GM18868 (cell line): Measurements from ENCODE around the gene ARID1B.

Source experiments
- ATAC-seq: cut with Tn5 transposase; IDR thresholded peaks from one replicate; pipeline ENCODE4 v1.9.1; 2021; ENCODE audit warnings: mild to moderate bottlenecking, moderate library complexity; ENCODE audit not compliant: unreplicated experiment

ARID1B gene

GRCh38 chr6:156849806-156850205, 72.6 kb downstream of the ARID1B start:
- ATAC-seq = no peak

GRCh38 chr6:156850353-156850752, 73.2 kb downstream of the ARID1B start:
- peak; percentile 27 for ATAC-seq

GRCh38 chr6:156851454-156851921, 74.3 kb downstream of the ARID1B start:
- no peak for ATAC-seq

- ATAC-seq = peak; percentile 61
Measured at GRCh38 chr6:156852147-156852857, 75.1 kb downstream of the ARID1B start.

- ATAC-seq = no peak
Measured at GRCh38 chr6:156852858-156853216, 75.7 kb downstream of the ARID1B start.

- no peak for ATAC-seq
Measured at GRCh38 chr6:156853733-156854132, 76.6 kb downstream of the ARID1B start.

- ATAC-seq = no peak
Measured at GRCh38 chr6:156854466-156855161, 77.4 kb downstream of the ARID1B start.

GRCh38 chr6:156857573-156857972, 80.4 kb downstream of the ARID1B start:
- peak; percentile 70 for ATAC-seq

- no peak for ATAC-seq
Measured at GRCh38 chr6:156859686-156860085, 82.5 kb downstream of the ARID1B start.

- no peak for ATAC-seq
Measured at GRCh38 chr6:156862711-156863110, 85.5 kb downstream of the ARID1B start.

- ATAC-seq = no peak
Measured at GRCh38 chr6:156863504-156863903, 86.3 kb downstream of the ARID1B start.

- ATAC-seq = no peak
Measured at GRCh38 chr6:156864557-156864956, 87.4 kb downstream of the ARID1B start.

- ATAC-seq = no peak
Measured at GRCh38 chr6:156865019-156865629, 87.9 kb downstream of the ARID1B start.

- peak; percentile 64 for ATAC-seq
Measured at GRCh38 chr6:156866220-156867015, 89.2 kb downstream of the ARID1B start.

GRCh38 chr6:156867121-156867520, 89.9 kb downstream of the ARID1B start:
- no peak for ATAC-seq

GRCh38 chr6:156868385-156868784, 91.2 kb downstream of the ARID1B start:
- ATAC-seq = no peak

GRCh38 chr6:156869980-156870398, 92.8 kb downstream of the ARID1B start:
- no peak for ATAC-seq

- ATAC-seq = no peak
Measured at GRCh38 chr6:156870924-156871539, 93.9 kb downstream of the ARID1B start.

- ATAC-seq = no peak
Measured at GRCh38 chr6:156872903-156873302, 95.7 kb downstream of the ARID1B start.

- no peak for ATAC-seq
Measured at GRCh38 chr6:156873654-156874380, 96.6 kb downstream of the ARID1B start.
